ENCODE measurements around the gene WNT8A. TPM values are rescaled to one million over a fixed set of nuclear protein-coding genes. Genes with fewer than 3 reads are reported as not detected.
A peak's percentile ranks its signal among the peaks of the same experiment; 100 is the strongest.

Gene WNT8A
- total and polyA plus RNA-seq, 2 of the 8 experiments (the other 6 are each of a cell fraction or from before 2014, with no cell fraction given) = 0.06 TPM; not detected in 1

DNA sequence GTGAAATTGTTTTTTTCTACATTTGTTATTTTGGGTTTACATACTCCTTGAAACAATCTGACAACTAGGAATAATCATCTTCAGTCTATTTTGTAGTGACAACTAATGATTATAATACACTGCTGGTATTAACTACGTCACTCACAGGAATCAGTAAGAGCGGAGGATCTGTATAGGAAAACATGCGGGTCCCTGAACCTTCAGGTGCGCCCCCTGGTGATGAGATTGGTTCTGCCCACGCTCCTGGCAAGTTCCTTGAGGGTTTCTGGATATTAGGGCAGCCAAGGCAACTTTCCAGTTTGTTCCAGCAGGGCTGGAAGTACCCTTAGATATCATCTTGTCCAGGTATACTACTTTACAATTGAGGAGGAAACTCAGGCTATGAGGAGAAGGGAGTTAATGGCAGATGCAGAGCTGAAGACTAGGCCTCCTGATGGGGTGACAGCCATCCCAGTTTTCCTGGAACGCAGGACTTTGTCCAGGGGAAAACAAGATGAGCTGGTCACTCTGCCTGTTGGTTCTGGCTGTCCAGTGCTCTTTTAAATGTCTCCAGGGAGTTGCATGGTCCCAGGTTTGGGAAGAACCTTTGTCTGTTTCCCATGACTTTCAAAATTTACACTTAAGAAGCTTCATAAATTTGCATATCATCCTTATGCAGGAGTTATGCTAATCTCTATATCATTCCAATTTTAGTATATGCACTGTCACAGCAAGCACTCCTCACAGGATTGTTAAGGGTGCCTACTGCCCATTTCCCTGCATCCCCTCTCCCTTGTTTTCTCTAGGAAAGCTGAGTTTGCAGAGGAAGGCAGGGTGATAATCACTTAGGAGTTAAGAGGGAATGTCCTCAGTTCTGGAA lies 14.9 kb upstream of the WNT8A start (continued):
- TF ChIP-seq SIX5 (IDR thresholded peaks at IDR 0.05; ENCODE audit: low read depth, low read length) (no peak), BRCA1 (IDR thresholded peaks at IDR 0.05; ENCODE audit: low read depth, low read length) (no peak), RAD21 (IDR thresholded peaks at IDR 0.05 in 1 of 2, conservative IDR thresholded peaks at IDR 0.05 in 1 of 2; ENCODE audit: low read depth in 2 of 2, low read length in 2 of 2) (peak; percentile 57 to 64), SIN3A (conservative IDR thresholded peaks at IDR 0.05 in 1 of 2, IDR thresholded peaks at IDR 0.05 in 1 of 2; ENCODE audit: low read depth in 1 of 2, low read length in 2 of 2) (no peak), NRF1 (IDR thresholded peaks at IDR 0.05; ENCODE audit: low read depth, low read length) (no peak), BACH1 (IDR thresholded peaks at IDR 0.05; ENCODE audit: low read length) (no peak), CTBP2 (IDR thresholded peaks at IDR 0.05; ENCODE audit: borderline replicate concordance, insufficient read depth, insufficient read length, low read length) (no peak), CREB1 (IDR thresholded peaks at IDR 0.05) (no peak), CHD1 (IDR thresholded peaks at IDR 0.05; ENCODE audit: low read depth, low read length) (no peak), HDAC6 (IDR thresholded peaks at IDR 0.05; ENCODE audit: low read depth, low read length) (no peak), ASH2L (IDR thresholded peaks at IDR 0.05; ENCODE audit: low read length) (no peak), YY1 (IDR thresholded peaks at IDR 0.05; ENCODE audit: low read depth, low read length) (no peak)
- TF ChIP-seq, protein P1, sequence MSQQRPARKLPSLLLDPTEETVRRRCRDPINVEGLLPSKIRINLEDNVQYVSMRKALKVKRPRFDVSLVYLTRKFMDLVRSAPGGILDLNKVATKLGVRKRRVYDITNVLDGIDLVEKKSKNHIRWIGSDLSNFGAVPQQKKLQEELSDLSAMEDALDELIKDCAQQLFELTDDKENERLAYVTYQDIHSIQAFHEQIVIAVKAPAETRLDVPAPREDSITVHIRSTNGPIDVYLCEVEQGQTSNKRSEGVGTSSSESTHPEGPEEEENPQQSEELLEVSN (IDR thresholded peaks at IDR 0.05) = no peak
